HepG2 (cell line): ENCODE results near the gene OXLD1. TPM values are rescaled to one million over a fixed set of nuclear protein-coding genes. Genes with fewer than 3 reads are reported as not detected.
A peak's percentile ranks its signal among the peaks of the same experiment; 100 is the strongest.

Source experiments
- BCL3 ChIP-seq: sonication (generic); formaldehyde crosslinking; IDR thresholded peaks from 2 replicates; pipeline ENCODE4 v1.5.1; 2020; ENCODE audit warnings: mild to moderate bottlenecking, missing genetic modification reagents, moderate library complexity
- CREBL2 ChIP-seq: sonication (generic); formaldehyde crosslinking; IDR thresholded peaks from 2 replicates; pipeline ENCODE4 v1.8.1; 2023; ENCODE audit warnings: missing genetic modification reagents, mild to moderate bottlenecking, borderline replicate concordance
- GTF2F1 ChIP-seq: fragments of 150-350 bp; IDR thresholded peaks from 2 replicates; pipeline ENCODE4 v1.6.1; 2014; ENCODE audit warnings: low read length
- HMGA1 ChIP-seq: sonication (generic); formaldehyde crosslinking; conservative IDR thresholded peaks from 2 replicates; pipeline ENCODE4 v1.4.0; 2020; ENCODE audit warnings: missing genetic modification reagents
- HOMEZ ChIP-seq: IDR thresholded peaks from 2 replicates; pipeline ENCODE4 v1.6.1; 2016; ENCODE audit warnings: low read depth
- MIER3 ChIP-seq: IDR thresholded peaks from 2 replicates; pipeline ENCODE4 v1.6.1; 2016; ENCODE audit warnings: missing compliant biosample characterization, borderline replicate concordance
- NONO ChIP-seq, 2 experiments: fragments of 450-650 bp in 1 of 2; sonication (generic) in 1 of 2; formaldehyde crosslinking in 1 of 2; IDR thresholded peaks in 1 of 2; conservative IDR thresholded peaks in 1 of 2; 2 replicates each; pipeline versions ENCODE4 v1.6.1 to v1.8.0; 2017 to 2022; ENCODE audit warnings: mild to moderate bottlenecking in 1 of 2, missing genetic modification reagents in 1 of 2, moderate library complexity in 1 of 2
- TEAD3 ChIP-seq: optimal IDR thresholded peaks from 2 replicates; pipeline ENCODE3; 2016; ENCODE audit warnings: borderline replicate concordance
- ZMYM3 ChIP-seq: sonication (generic); formaldehyde crosslinking; IDR thresholded peaks from 2 replicates; pipeline ENCODE4 v1.5.1; 2020; ENCODE audit warnings: mild to moderate bottlenecking, missing genetic modification reagents
- ZNF260 ChIP-seq: sonication (generic); formaldehyde crosslinking; IDR thresholded peaks from 2 replicates; pipeline ENCODE4 v1.4.0; 2020; ENCODE audit warnings: missing genetic modification reagents, low read depth, mild to moderate bottlenecking, borderline replicate concordance
- ZNF263 ChIP-seq: sonication (generic); formaldehyde crosslinking; IDR thresholded peaks from 2 replicates; pipeline ENCODE4 v1.4.0; 2020; ENCODE audit warnings: missing genetic modification reagents
- ZNF407 ChIP-seq: sonication (generic); formaldehyde crosslinking; IDR thresholded peaks from one replicate; pipeline ENCODE4 v1.5.1; 2020; ENCODE audit warnings: mild to moderate bottlenecking, missing genetic modification reagents; ENCODE audit errors: not compliant biosample characterization
- ZNF552 ChIP-seq: sonication (generic); formaldehyde crosslinking; IDR thresholded peaks from 2 replicates; pipeline ENCODE4 v1.9.0; 2022; ENCODE audit warnings: missing genetic modification reagents, mild to moderate bottlenecking, borderline replicate concordance
- polyA plus RNA-seq, 8 experiments: library from polyadenylated mRNA; depleted of rRNA in 3 of 8; stranded (reverse) in 7 of 8; unstranded in 1 of 8; fragments of >200 nt; fragmentation: Illumina TruSeq in 4 of 8; extraction: Trizol in 4 of 8; gene quantifications; 2 replicates each; pipeline versions ENCODE4 v1.2.1 to v1.2.3, GENCODE V29; 2011 to 2016; ENCODE audit warnings: low read depth in 4 of 8, missing spikeins in 1 of 8, mixed read lengths in 1 of 8; ENCODE audit not compliant: insufficient read depth in 1 of 8
- total RNA-seq, 5 experiments: library from RNA; depleted of rRNA; stranded (reverse); fragments of >200 nt; fragmentation: Illumina TruSeq; extraction: Trizol; gene quantifications; 2 replicates each; pipeline ENCODE4 v1.2.3, GENCODE V29; 2016; ENCODE audit warnings: low read depth in 1 of 5

The OXLD1 gene
- total and polyA plus RNA-seq, 2 of the 13 experiments (the other 11 are each of a cell fraction or from before 2014, with no cell fraction given), result 27.1 to 37.5 TPM

- TF ChIP-seq TEAD3 (CRISPR knock-in tag), result peak; percentile 96
- peak; percentile 44; the same call in 1 of the 2 replicates for TF ChIP-seq ZNF263 (CRISPR knock-in tag)
- TF ChIP-seq GTF2F1, result no peak
- TF ChIP-seq HOMEZ (CRISPR knock-in tag), result 0 out of 2 replicates have a peak, but pooled peaks have one; percentile 21
- TF ChIP-seq HMGA1, result no peak
- no peak for TF ChIP-seq NONO (IDR thresholded peaks at IDR 0.05)
- no peak for TF ChIP-seq NONO (CRISPR knock-in tag; conservative IDR thresholded peaks at IDR 0.05)
- TF ChIP-seq CREBL2 (CRISPR knock-in tag), result no peak
- TF ChIP-seq ZNF260 (CRISPR knock-in tag), result no peak
- TF ChIP-seq MIER3, result no peak
- TF ChIP-seq BCL3 (CRISPR knock-in tag), result no peak
- TF ChIP-seq ZMYM3, result peak; percentile 60
- no peak for TF ChIP-seq ZNF552 (CRISPR knock-in tag)
- TF ChIP-seq ZNF407, result no peak
These were observed 7.4 kb downstream of the OXLD1 start (continued) for GRCh38 chr17:81659038-81659437.
